GM23248 (cell line): Measurements from ENCODE around the gene ISOC2. TPM values are rescaled to one million over a fixed set of nuclear protein-coding genes. Genes with fewer than 3 reads are reported as not detected.
"Not testable (repeated sequence)": the region's sequence is repeated elsewhere in the genome, so short reads cannot be mapped to it uniquely, and the experiment has no call there.

Experiments used
- DNase-seq: peaks from one replicate; pipeline ENCODE4 v3.0.0-alpha.2; 2015
- H2AFZ ChIP-seq: fragments of 200-600 bp; sonication (generic); 2 replicates; pipeline ENCODE4 v1.6.1; 2016; ENCODE audit warnings: antibody characterized with exemption
- H3F3A ChIP-seq: fragments of 200-600 bp; sonication (generic); 2 replicates; pipeline ENCODE4 v1.6.1; 2016; ENCODE audit warnings: mild to moderate bottlenecking, antibody characterized with exemption, mixed run types; ENCODE audit not compliant: insufficient read depth
- H3K27ac ChIP-seq: fragments of 200-600 bp; sonication (generic); 2 replicates; pipeline ENCODE4 v1.5.1; 2016; ENCODE audit warnings: mild to moderate bottlenecking
- H3K27me3 ChIP-seq: fragments of 200-600 bp; sonication (generic); replicated peaks from 2 replicates; pipeline ENCODE4 v1.6.1; 2016; ENCODE audit warnings: mild to moderate bottlenecking; ENCODE audit not compliant: insufficient read depth
- H3K36me3 ChIP-seq: fragments of 200-600 bp; sonication (generic); 2 replicates; pipeline ENCODE4 v1.6.1; 2016; ENCODE audit warnings: low read depth, mild to moderate bottlenecking
- H3K4me1 ChIP-seq: fragments of 200-600 bp; sonication (generic); 2 replicates; pipeline ENCODE4 v1.6.1; 2016; ENCODE audit warnings: mild to moderate bottlenecking; ENCODE audit not compliant: insufficient read depth
- H3K4me2 ChIP-seq: fragments of 200-600 bp; sonication (generic); one replicate; pipeline ENCODE4 v1.6.1; 2016; ENCODE audit warnings: mild to moderate bottlenecking; ENCODE audit not compliant: unreplicated experiment
- H3K4me3 ChIP-seq: fragments of 200-600 bp; sonication (generic); 2 replicates; pipeline ENCODE4 v1.5.1; 2016; ENCODE audit warnings: mild to moderate bottlenecking
- H3K79me2 ChIP-seq: fragments of 200-600 bp; sonication (generic); 2 replicates; pipeline ENCODE4 v1.6.1; 2016; ENCODE audit warnings: mild to moderate bottlenecking; ENCODE audit not compliant: insufficient read depth
- H3K9ac ChIP-seq: fragments of 200-600 bp; sonication (generic); 2 replicates; pipeline ENCODE4 v1.6.1; 2016; ENCODE audit warnings: mild to moderate bottlenecking
- H3K9me2 ChIP-seq: fragments of 200-600 bp; sonication (generic); 2 replicates; pipeline ENCODE4 v1.6.1; 2016; ENCODE audit warnings: mixed run types, mild to moderate bottlenecking, moderate library complexity; ENCODE audit not compliant: insufficient read depth
- H3K9me3 ChIP-seq: fragments of 200-600 bp; sonication (generic); one replicate; pipeline ENCODE4 v1.6.1; 2017; ENCODE audit warnings: low read depth
- H4K20me1 ChIP-seq: fragments of 200-600 bp; sonication (generic); 2 replicates; pipeline ENCODE4 v1.6.0; 2016; ENCODE audit not compliant: insufficient read depth
- EZH2 ChIP-seq: fragments of 200-600 bp; sonication (generic); IDR thresholded peaks from 2 replicates; pipeline ENCODE4 v1.6.1; 2018; ENCODE audit warnings: antibody characterized with exemption, mild to moderate bottlenecking; ENCODE audit not compliant: insufficient read depth, poor library complexity, severe bottlenecking
- EZH2phosphoT487 ChIP-seq: fragments of 200-600 bp; sonication (generic); IDR thresholded peaks from 2 replicates; pipeline ENCODE4 v1.6.1; 2018; ENCODE audit warnings: antibody characterized with exemption, moderate library complexity, mild to moderate bottlenecking, low read depth; ENCODE audit not compliant: insufficient read depth
- WGBS, 2 experiments: methylation state at CpG; one replicate each; pipeline ENCODE4 v1.1.6; 2015 to 2017; ENCODE audit warnings: low lambda C conversion rate in 2 of 2, low coverage in 1 of 2; ENCODE audit errors: missing lambda C conversion rate in 2 of 2; 5-methylcytosine and 5-hydroxymethylcytosine counted together
- in situ Hi-C: fragments of 300-500 bp; cut with MboI; formaldehyde crosslinking; loops from 2 replicates; pipeline ENCODE4 v1.15.0; 2020
- polyA plus RNA-seq: library from polyadenylated mRNA; unstranded; fragments of >200 nt; fragmentation: Nextera tagmentation; extraction: Ambion mirVana; gene quantifications from 2 replicates; pipeline ENCODE4 v1.2.1, GENCODE V29; 2016
- total RNA-seq: library from RNA; depleted of rRNA; stranded (reverse); fragments of >200 nt; shearing (Covaris generic); gene quantifications from 2 replicates; pipeline ENCODE4 v1.2.3, GENCODE V29; 2014

Gene ISOC2
- total and polyA plus RNA-seq, 2 experiments from 2014 or later: 34.0 to 103 TPM

GRCh38 chr19:55426042-55426441 lies 35.4 kb downstream of the ISOC2 start:
- no peak overlapping the region for H3K9ac ChIP-seq
- no peaks in the 10 kb centered on the region for H3K79me2 ChIP-seq
- no peak overlapping the region for H3K4me2 ChIP-seq
- no peak overlapping the region for H3K4me3 ChIP-seq
- H3K27ac ChIP-seq: no peak overlapping the region
- no peak for DNase-seq
- peaks cover 27% of the 10 kb centered on the region; the same call in 1 of the 2 replicates for H3K27me3 ChIP-seq
- no peaks in the 10 kb centered on the region for H4K20me1 ChIP-seq
- no peaks in the 10 kb centered on the region for H3K4me1 ChIP-seq
- H2AFZ ChIP-seq: no peak overlapping the region
- no peaks in the 10 kb centered on the region for H3K36me3 ChIP-seq
- no peaks in the 10 kb centered on the region for H3F3A ChIP-seq
- no peaks in the 10 kb centered on the region for H3K9me3 ChIP-seq
- in situ Hi-C loops: no loop called here
- no peak for TF ChIP-seq EZH2
- 21 to 24% methylated on average over 2 of the region's 2 CpGs for WGBS, 2 experiments
- no peaks in the 10 kb centered on the region for H3K9me2 ChIP-seq

- Histone ChIP-seq H4K20me1 (no peaks in the 10 kb centered on the region), H3K79me2 (no peaks in the 10 kb centered on the region), H3K4me2 (no peak overlapping the region), H3K9me3 (no peaks in the 10 kb centered on the region), H3K4me1 (no peaks in the 10 kb centered on the region), H3K27me3 (peaks cover 27% of the 10 kb centered on the region; the same call in 1 of the 2 replicates), H3K4me3 (no peak overlapping the region), H3F3A (no peaks in the 10 kb centered on the region), H3K9ac (no peak overlapping the region), H3K36me3 (no peaks in the 10 kb centered on the region), H2AFZ (no peak overlapping the region), H3K9me2 (no peaks in the 10 kb centered on the region), H3K27ac (no peak overlapping the region)
- in situ Hi-C loops: no loop called here
- WGBS, 2 experiments: 41 to 43% methylated on average over 3 of the region's 3 CpGs
- no peak for TF ChIP-seq EZH2phosphoT487
- TF ChIP-seq EZH2: no peak
- DNase-seq: no peak
Observed at GRCh38 chr19:55424518-55424917, 36.9 kb downstream of the ISOC2 start.

- in situ Hi-C loops: no loop called here
- TF ChIP-seq EZH2phosphoT487 (no peak), EZH2 (no peak)
- no peak for DNase-seq
Observed at GRCh38 chr19:55423225-55424005, 38.0 kb downstream of the ISOC2 start.

GRCh38 chr19:55421281-55421680 lies 40.2 kb downstream of the ISOC2 start:
- in situ Hi-C loops, H3K4me3 ChIP-seq, H3K4me2 ChIP-seq, H3K9me2 ChIP-seq, H4K20me1 ChIP-seq, H3K9me3 ChIP-seq, H3F3A ChIP-seq, H3K79me2 ChIP-seq, H3K27ac ChIP-seq, DNase-seq, H3K4me1 ChIP-seq, H3K9ac ChIP-seq, H2AFZ ChIP-seq, H3K36me3 ChIP-seq: not testable (repeated sequence)
- 31 to 38% methylated on average over 4 of the region's 4 CpGs for WGBS, 2 experiments
- peaks cover 25% of the 10 kb centered on the region; the same call in 1 of the 2 replicates for H3K27me3 ChIP-seq

More at GRCh38 chr19:55423225-55424005, 38.0 kb downstream of the ISOC2 start:
- Histone ChIP-seq H4K20me1 (no peaks in the 10 kb centered on the region), H3K4me1 (no peaks in the 10 kb centered on the region), H3K9me3 (no peaks in the 10 kb centered on the region), H3K9me2 (no peaks in the 10 kb centered on the region), H3K36me3 (no peaks in the 10 kb centered on the region), H3F3A (no peaks in the 10 kb centered on the region), H3K4me3 (no peak overlapping the region), H3K79me2 (no peaks in the 10 kb centered on the region), H3K27ac (no peak overlapping the region), H3K4me2 (no peak overlapping the region), H2AFZ (no peak overlapping the region), H3K9ac (no peak overlapping the region), H3K27me3 (peaks cover 27% of the 10 kb centered on the region; the same call in 1 of the 2 replicates)
- WGBS, 2 experiments: 11 to 15% methylated on average over 13 of the region's 13 CpGs
